ENCODE data around the gene CD47.

The CD47 gene

DNA sequence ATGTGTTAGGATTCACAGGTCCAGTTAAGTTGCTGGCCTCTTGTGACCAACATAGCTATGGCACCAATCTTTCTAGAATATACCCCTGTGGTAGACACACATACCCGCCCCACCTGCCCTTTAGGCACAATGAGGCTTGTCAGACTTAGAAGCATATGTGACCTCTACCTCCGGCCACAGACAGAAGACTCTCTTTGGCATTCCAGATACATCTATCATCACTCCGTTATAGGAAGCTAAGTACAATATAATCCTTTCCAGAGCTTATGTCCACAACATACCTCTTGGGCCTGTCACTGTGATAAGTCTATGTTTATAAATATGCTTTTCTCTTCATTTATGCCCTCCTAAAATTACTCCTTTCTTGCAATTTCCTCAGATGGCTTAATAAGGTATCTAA lies 39.8 kb downstream of the CD47 start:
- DNase-seq (ENCODE audit: low read depth): no peak

DNA sequence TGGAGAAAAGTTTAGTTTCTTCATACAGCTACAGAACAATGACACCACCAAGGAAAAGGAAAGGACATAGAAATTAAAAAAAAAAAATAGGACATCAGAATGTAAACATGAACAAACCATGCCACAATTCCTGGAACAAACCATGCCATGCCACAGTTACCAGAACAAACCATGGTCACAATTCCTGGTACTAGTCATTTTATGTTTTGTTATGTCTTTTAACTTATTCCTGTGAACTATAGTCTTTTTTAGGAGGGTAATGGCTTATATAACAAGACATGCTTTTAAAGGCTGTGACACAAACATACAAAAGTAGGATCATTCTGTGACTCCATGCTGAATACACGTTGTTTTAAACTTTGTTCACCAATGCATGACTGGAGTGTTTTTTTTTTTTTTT lies 42.8 kb downstream of the CD47 start:
- no peak for DNase-seq (ENCODE audit: low read depth)

DNA sequence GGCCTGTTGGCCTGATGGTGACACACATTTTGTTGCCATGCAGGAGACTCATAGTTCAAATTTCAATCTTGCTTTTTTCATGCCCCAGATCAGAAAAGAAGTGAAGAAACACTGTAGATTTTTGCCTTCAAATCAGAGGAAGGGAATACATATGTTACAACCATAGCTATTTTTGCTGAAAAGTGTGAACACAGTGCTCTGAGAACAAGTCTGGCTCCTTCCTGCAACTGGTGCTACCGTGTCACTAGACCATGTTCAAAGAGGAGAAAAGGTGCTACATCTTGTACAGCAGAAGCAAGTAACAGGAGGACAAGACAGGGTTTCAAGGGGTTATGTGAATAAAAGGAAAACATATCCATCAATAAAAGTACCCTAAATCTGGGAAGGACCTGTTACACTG lies 44.6 kb downstream of the CD47 start:
- no peak for DNase-seq (ENCODE audit: low read depth)

DNA sequence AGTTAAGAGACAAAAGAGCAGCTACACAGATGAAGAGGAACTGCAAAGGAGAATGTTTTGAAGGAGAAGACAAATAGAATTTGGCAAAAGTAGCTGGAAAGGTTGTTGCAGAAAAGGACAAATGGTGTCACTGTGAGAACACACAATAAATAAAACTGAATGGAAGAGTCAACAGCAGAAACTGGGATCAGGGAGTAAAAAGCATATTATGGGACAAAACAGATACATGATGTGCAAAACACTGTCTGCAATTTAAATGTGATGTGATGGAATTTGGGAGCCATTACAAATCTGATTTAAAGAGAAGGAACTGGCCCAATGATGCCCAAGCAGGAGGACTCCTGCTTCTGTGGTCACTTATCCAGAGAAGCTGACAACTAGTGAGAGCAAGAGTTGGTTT lies 46.1 kb downstream of the CD47 start:
- DNase-seq (ENCODE audit: low read depth): no peak

DNA sequence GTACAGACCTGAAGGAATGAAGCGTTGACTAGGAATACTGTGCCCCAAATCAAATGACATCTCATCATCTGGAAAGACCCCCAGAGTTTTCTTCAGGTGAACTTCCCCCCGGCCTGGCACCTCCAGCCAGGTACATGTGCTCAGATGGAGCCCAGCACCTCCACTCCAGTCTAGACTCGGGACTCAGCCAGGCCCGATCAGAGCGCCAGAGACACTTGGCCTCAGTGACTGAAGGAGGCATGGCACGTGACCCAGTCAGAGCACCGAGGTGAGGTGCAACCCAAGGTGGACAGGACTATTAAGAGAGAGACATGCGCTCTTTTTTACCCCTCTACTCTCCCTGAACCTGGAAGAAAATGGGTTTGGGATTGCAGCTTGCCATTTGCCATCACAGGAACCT lies 48.5 kb downstream of the CD47 start:
- DNase-seq (ENCODE audit: low read depth): no peak

DNA sequence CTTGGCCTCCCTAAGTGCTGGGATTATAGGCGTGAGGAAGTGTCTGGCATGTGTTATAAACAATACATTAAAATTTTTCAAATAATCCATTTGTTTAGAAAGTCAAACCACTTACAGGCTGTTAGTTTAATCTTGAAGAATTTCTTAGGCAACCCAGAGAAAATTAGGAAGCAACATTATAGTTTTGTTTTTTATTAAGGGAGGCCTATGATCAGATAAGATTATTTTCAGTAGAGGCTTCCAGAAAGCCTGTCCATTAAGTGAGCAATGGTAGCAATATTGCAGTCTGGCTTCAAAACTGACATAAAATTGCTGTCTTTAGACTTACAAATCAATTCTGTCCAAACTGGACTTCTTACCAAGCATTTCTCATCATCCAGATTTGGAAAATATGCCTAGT lies 49.6 kb downstream of the CD47 start:
- no peak for DNase-seq (ENCODE audit: low read depth)

DNA sequence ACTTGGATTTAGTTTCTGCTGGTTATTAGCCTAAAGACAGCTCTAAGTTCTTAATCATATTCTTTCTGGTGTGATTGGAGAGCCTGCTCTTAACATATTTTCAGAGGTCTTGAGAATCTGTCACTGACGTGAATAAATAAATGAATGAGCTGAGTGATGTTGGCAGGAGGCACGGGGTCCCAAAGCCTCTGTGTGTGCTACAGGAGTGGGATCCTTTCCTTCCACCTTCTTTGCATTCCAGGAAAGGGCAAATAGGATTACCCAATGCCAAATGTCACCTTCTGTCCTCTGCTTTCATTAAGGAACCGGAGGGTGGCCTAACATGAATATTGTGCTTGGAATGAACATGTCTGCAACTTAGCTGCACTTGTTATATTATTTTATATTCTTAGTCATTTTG lies 53.1 kb downstream of the CD47 start:
- DNase-seq (ENCODE audit: low read depth): no peak

DNA sequence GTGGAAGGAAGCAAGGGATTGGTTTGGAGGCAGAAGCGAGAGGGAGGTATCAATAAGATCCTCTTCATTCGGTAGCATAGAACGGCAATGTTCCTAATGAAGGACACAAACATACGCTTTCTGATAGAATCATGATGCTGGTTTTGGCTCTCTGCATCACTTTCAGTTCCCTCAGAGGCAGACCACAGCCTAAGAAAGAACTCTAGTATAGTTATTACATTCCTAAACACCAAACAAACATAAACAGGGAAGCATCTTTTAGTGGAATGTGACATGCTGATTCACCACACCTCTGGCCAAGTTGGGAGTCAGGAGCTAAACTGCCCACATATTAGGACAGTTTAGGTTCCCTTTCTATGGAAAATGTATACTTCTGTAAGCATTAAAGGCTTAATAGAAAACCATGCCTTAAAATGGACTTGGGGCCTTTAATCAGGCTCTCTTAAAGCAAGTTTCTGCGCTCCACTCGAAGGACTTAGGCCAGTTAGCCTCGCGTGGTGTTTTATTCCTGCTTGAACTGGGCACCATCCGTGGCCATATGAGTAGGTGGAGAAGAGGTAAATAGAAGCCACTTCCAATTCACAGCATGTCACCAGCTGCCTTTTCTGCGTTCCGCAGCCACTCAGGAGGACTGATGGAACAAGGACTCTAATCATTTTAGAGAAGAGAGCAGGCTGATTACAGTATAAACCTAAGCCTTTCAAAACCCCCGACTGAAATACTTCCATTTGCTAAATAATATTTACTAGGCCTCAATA lies 53.7 kb downstream of the CD47 start:
- no peak for DNase-seq (ENCODE audit: low read depth)

DNA sequence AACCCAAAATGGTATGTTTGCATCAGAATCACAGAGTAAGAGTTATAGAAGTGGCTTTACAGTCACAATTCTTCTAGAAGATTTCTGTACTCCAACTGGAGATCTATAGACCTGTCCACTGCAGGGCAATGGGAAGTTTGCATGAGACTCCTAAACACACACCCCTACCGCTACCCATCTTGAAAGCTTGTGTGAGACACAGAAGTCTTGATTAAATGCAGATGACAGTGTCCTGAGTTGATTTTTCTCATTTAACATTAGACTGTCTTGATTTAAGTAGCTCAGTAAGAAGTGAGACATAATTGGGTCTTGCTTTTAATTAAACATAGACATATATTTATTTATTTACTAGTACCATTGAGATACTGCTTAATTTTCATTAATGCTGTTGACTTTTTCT lies 54.4 kb downstream of the CD47 start:
- no peak for DNase-seq (ENCODE audit: low read depth)

DNA sequence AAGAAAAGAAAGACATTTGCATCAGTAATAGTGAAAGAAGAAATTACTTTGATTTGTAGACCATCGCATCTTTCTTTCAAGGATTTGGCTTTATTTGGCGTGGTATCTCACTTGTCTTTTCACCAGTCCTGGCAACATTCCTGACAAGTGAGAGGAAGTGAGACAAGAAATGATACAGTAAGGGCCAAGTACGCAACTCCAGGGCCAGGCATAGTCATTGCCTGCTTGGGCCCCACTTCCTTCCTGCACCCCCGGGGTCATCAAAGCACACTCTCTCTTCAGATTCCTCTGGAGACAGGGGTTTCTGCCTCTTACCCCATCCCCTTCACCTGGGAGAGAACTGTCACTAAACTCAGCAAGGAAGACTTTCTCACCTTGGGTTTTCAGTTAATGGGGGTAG lies 55.1 kb downstream of the CD47 start:
- DNase-seq (ENCODE audit: low read depth): no peak

DNA sequence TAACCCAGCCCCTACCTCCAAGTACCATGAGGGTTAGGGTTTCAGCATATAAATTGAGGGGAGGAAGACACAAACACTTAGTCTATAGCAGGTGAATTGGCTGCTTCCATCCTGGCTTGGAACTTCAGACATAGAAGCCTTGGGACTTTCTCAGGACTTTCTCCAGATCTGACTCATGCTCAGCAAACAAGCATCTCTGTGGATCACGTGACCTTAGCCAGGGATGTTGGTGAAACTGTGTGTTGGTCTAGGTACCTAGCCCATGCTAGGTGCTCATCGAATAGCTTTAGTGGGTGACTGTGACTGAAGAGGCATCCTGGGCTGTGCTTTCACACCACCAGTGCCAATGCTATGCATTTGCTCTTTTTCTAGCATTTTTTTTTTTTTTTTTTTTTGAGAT lies 58.9 kb downstream of the CD47 start:
- no peak for DNase-seq (ENCODE audit: low read depth)

DNA sequence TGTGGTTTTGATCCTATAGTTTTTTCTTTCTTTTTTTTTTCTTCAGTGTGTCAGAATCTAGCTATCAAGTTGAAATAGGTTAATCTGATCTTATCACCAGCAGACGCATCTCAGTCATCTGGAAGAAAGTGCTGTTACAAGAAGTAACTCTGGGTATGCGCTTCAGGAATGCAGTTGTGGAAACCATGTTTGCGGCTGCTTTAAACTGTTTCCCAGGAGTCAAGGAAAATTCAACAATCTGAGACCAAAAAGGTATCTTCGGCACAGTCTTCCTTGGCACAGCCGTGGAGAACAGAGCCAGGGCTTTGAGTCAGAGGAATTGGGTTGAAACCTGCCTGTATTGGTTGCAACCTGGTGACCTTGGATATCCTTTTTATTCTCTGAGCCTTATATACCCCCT lies 59.9 kb downstream of the CD47 start:
- DNase-seq (ENCODE audit: low read depth): no peak

DNA sequence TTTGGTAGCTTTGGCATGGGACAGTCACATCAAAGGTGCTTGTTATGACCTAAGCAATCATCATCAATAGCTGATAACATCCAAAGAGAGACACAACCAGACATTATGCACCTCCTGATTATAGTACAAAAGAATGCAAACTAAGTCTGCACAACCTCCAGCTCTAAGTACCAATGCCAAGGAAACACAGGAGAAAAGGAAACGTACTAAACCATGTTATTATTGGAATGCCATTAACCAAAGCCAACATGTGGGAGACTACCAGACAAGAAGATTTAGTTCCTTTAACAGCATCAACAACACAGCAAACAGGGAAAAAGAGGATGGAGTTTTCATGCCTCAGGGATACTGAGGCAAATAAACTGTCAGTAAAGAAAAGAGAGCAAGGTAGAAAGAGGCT lies 61.4 kb downstream of the CD47 start:
- no peak for DNase-seq (ENCODE audit: low read depth)

DNA sequence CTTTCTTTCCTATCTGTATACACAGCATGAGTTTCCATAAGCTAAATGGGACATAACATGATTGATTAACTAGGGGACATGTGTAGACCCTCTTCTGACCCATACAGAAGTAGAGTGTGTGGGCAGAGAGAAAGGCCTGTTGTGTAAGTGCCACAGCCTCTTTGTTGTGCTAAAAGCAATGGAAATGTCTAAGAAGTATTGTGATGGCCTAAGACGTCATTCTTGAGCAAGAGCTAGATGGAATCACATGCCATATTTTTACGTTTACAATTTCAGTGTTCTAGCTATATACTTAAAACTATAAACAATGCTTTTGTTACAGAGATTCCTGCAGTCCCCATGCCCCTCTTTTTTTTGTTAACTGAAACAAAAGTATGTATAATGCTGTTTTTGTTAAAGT lies 61.9 kb downstream of the CD47 start:
- no peak for DNase-seq (ENCODE audit: low read depth)

DNA sequence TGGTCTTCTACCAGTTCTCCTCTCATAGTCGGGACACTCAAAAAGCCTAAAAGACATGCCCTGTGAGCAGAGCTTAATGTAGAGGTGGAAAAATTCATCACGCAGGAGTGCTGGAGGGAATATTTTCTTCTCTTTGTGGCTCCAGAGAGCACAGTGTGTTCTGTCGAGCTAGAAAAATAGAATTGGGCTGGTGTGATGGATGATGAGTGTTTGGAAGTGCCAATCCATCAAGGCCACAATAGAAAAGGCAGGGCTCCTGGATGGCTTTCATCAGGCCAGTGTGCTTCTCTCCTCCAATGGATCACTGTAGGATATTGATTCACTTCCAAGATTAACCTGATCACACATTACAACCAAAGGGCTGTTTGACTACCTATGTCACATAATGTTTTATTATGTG lies 65.7 kb downstream of the CD47 start:
- no peak for DNase-seq (ENCODE audit: low read depth)

DNA sequence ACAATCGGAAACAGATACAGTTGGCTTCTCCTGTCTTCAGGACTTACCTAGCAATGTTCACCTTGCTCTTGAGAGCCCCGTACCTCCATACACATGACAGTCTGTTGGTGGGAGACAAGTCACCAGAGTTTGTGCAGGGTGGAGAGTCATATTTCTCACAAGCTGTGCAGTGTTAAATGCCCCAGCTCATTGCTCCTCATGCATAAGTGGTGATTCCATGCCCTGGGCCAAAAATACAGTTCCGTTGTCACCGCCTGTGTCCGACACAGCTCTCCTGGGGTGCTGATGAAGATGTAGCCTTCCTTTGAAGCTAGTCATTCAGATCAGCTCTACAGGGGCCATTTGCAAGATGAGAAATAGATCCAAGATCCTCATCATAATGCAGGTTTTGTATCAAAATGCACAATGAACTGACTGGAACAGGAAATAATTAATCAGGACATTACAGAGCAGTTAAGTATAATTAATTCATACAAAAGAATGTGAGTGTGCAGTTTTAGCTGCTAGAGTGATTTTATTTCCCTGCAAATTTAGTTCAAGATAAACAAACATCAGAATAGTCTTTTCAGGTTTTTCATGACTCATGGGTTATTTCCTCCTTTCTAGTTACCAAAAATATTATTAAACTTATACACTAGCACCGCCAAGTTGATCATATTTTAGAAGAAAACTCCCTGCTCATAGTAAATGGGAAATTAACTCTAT lies 66.5 kb downstream of the CD47 start:
- no peak for DNase-seq (ENCODE audit: low read depth)

DNA sequence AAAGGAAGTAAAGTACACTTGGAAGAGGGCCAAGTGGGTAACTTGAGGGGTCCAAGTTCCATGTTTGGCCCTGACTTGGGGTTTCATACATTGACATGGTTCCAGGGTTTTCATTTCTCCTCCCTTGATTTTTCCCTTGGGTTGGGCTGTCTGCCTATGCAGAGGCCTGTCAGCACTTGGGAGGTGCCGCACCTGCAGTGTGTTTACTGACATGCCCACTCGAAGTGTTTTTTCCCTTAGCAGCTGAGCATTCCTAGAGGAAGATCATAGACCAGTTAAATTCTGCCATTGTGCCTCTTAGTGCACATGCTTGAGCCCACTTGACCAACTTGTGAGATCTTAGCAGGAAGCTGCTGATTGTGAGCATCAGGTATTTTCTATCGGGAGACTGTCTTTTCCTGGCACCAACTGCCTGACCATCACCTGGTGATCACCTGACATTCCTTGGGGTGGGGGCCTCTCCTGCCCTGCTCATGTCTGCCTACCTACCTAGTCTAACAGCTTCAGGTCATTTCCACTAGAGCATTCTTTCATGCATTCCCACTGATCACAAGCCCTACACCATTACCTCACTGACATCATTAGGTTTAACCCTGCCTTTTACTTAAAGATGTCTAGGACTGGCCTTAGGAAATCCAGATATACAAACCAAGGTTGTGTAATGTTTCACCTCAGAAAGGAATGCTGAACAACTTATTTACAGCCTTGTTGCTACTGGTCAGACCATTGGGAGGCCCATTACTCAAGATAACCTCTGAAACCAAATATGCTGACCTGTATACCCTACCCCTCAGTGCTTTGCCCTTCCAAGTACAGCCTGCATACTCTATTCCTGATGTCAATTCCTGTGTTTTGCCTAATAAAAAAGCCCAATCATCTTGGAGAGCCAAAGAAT lies 68.3 kb downstream of the CD47 start:
- no peak for DNase-seq (ENCODE audit: low read depth)

DNA sequence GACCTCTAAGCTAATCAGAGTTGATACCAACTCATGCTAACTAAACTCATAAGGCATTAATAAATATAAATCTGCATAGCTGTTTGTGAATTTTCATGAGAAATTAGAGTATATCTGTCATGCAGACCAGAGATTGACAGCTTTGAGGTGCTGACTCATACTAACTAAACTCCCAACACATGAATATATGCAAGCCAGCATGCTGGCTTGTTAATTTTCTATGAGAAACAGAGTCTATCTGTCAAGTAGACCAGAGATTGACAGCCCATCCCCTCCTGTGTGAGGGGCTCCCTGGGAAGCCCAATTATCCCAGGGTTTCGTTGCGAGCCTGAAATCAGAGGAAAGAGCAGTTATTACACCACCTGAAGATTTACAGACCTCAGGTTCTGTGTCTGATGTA lies 69.3 kb downstream of the CD47 start:
- DNase-seq (ENCODE audit: low read depth): no peak

DNA sequence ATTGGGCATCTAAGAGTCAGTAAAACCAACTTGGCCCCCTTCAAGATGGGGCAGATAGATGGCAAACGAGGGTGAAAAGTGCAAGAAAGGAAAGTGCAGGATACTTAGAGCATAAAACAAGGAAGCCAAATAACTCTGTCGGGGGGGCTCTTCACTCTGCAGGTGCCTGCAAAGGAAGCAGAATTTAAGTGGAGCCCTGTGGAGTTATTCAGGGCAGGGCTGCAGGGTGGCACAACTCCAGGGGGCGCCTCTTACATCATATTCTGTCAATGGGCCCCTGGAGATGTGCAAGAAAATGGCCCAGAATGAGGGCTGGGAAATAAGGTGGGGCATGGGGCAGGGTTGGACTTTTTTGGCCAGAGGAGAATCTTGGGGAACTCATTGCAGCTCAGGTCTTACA lies 69.7 kb downstream of the CD47 start:
- DNase-seq (ENCODE audit: low read depth): no peak

DNA sequence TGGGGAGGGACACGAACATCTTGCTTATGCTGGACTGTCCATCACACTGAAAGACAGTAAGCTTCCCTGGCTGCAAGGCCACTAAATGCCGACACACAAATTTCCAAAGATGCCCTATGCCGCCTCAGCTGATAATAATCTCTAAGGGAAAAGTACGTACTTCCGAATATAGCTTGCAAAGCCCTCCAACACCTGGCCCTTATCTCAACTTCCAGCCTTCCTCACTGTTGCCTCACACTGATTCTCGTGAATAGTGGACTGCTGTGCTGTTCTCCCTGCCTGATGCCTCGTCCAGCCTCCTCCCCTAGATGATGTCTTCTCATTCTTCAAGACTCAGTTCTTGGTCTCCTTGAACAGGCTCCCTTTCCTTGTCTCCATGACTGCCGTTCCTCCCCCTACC lies 72.3 kb downstream of the CD47 start:
- DNase-seq (ENCODE audit: low read depth): no peak

DNA sequence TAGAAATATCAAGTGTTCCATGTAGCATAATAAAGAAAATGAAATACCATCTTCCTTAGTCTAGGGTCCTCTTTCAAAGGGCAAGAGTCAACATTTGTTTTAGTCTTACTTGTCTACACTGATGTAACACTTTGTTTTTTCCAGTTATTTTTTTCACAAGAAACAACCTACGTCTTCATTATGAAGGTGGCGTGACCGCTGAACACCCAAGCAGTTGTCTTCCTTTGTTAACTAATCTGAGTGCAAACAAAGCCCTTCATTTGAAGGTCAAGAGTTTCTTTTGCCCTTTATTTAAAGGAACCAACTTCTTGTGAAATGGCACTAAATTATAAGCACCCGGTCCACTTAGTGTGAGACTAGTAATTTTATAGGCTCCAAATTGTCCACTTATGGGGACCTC lies 73.2 kb downstream of the CD47 start:
- DNase-seq (ENCODE audit: low read depth): no peak

DNA sequence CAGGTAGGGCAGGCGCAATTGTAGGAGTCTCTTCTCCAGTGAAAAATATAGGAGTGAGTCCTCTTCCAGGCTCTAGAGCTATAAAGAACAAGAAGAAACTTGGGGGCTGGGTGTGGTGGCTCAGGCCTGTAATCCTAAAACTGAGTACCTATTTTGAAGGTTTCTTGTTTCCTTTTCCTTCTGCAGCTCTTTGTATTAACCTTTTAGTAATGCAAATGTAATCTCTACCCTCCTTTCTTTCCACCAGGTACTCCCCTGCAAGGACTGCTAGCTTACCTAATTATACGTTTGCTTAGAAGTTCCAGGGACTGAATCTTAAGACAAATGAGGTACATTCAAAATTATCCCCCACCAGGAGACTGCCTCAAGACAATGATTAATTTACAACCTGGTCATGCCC lies 75.9 kb downstream of the CD47 start:
- no peak for DNase-seq (ENCODE audit: low read depth)
